NCI-H748 (cell line): ENCODE data around the gene CKAP4.

Experiments used
- DNase-seq: peaks from one replicate; lab custom pipeline; 2025; ENCODE audit not compliant: unreplicated experiment; lab: John Stamatoyannopoulos, UW

CKAP4 gene

GRCh38 chr12:106274575-106275121 is 26.8 kb upstream of the CKAP4 start:
- no peak for DNase-seq

- no peak for DNase-seq
Observed at GRCh38 chr12:106274012-106274411, 26.2 kb upstream of the CKAP4 start.

GRCh38 chr12:106273491-106273890 is 25.7 kb upstream of the CKAP4 start:
- DNase-seq: no peak

- no peak for DNase-seq
Observed at GRCh38 chr12:106271575-106272505, 24.0 kb upstream of the CKAP4 start.

GRCh38 chr12:106269150-106269771 is 21.4 kb upstream of the CKAP4 start:
- no peak for DNase-seq

GRCh38 chr12:106267535-106267934 is 19.7 kb upstream of the CKAP4 start:
- no peak for DNase-seq

GRCh38 chr12:106265116-106265515 is 17.3 kb upstream of the CKAP4 start:
- DNase-seq: no peak

GRCh38 chr12:106258935-106259334 is 11.1 kb upstream of the CKAP4 start:
- no peak for DNase-seq

- no peak for DNase-seq
Observed at GRCh38 chr12:106258226-106258625, 10.4 kb upstream of the CKAP4 start.

GRCh38 chr12:106256524-106256923 is 8.7 kb upstream of the CKAP4 start:
- DNase-seq: no peak

- no peak for DNase-seq
Observed at GRCh38 chr12:106255952-106256351, 8.1 kb upstream of the CKAP4 start.

GRCh38 chr12:106255493-106255892 is 7.7 kb upstream of the CKAP4 start:
- no peak for DNase-seq

GRCh38 chr12:106254724-106255123 is 6.9 kb upstream of the CKAP4 start:
- no peak for DNase-seq

GRCh38 chr12:106251631-106252455 is 4.0 kb upstream of the CKAP4 start:
- peak; percentile 6 for DNase-seq

GRCh38 chr12:106249411-106250135 is 1.8 kb upstream of the CKAP4 start:
- no peak for DNase-seq

- DNase-seq: no peak
Observed at GRCh38 chr12:106248846-106249371, 1.1 kb upstream of the CKAP4 start.

GRCh38 chr12:106248312-106248845 is 559 bp upstream of the CKAP4 start:
- peak; percentile 54 for DNase-seq

- DNase-seq: peak; percentile 61
Observed at GRCh38 chr12:106246891-106247673, 738 bp downstream of the CKAP4 start.

GRCh38 chr12:106245767-106246166 is 2.1 kb downstream of the CKAP4 start:
- DNase-seq: peak; percentile 27
